ENCODE results near the gene ZBTB40. TPM values are rescaled to one million over a fixed set of nuclear protein-coding genes. Genes with fewer than 3 reads are reported as not detected.

Gene ZBTB40
- polyA plus RNA-seq, 1 of the 3 experiments (the other 2 are of a cell fraction) = 5.0 TPM

- TF ChIP-seq CHD2 (IDR thresholded peaks at IDR 0.05; ENCODE audit: low read length, partially characterized antibody) = peak; percentile 84
- TF ChIP-seq GABPA (IDR thresholded peaks at IDR 0.05; ENCODE audit: low read depth) = no peak
- TF ChIP-seq RFX5 (IDR thresholded peaks at IDR 0.05; ENCODE audit: low read length) = no peak
- TF ChIP-seq RAD21 (IDR thresholded peaks at IDR 0.05; ENCODE audit: low read length) = peak; percentile 27
- TF ChIP-seq FOXJ3 (CRISPR knock-in tag; IDR thresholded peaks at IDR 0.05) = no peak; the same call in 1 of the 2 replicates
- TF ChIP-seq TEAD4 (IDR thresholded peaks at IDR 0.05; ENCODE audit: borderline replicate concordance, insufficient read depth) = no peak
- peak; percentile 95 for TF ChIP-seq GATA2 (CRISPR knock-in tag; IDR thresholded peaks at IDR 0.05)
- TF ChIP-seq, protein P1, sequence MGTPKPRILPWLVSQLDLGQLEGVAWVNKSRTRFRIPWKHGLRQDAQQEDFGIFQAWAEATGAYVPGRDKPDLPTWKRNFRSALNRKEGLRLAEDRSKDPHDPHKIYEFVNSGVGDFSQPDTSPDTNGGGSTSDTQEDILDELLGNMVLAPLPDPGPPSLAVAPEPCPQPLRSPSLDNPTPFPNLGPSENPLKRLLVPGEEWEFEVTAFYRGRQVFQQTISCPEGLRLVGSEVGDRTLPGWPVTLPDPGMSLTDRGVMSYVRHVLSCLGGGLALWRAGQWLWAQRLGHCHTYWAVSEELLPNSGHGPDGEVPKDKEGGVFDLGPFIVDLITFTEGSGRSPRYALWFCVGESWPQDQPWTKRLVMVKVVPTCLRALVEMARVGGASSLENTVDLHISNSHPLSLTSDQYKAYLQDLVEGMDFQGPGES (IDR thresholded peaks at IDR 0.05; ENCODE audit: low read depth, low read length) = no peak
- no peak for TF ChIP-seq JUND (IDR thresholded peaks at IDR 0.05)
- TF ChIP-seq, protein P2, sequence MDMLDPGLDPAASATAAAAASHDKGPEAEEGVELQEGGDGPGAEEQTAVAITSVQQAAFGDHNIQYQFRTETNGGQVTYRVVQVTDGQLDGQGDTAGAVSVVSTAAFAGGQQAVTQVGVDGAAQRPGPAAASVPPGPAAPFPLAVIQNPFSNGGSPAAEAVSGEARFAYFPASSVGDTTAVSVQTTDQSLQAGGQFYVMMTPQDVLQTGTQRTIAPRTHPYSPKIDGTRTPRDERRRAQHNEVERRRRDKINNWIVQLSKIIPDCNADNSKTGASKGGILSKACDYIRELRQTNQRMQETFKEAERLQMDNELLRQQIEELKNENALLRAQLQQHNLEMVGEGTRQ (IDR thresholded peaks at IDR 0.05; ENCODE audit: borderline replicate concordance, low read depth, low read length) = no peak
- TF ChIP-seq MXI1 (IDR thresholded peaks at IDR 0.05; ENCODE audit: low read depth, low read length) = peak; percentile 65
- no peak for TF ChIP-seq ZBTB33 (IDR thresholded peaks at IDR 0.05; ENCODE audit: borderline replicate concordance, low read depth)
- TF ChIP-seq MEF2A (IDR thresholded peaks at IDR 0.05; ENCODE audit: borderline replicate concordance, low read depth) = no peak
- TF ChIP-seq NFIC (IDR thresholded peaks at IDR 0.05; ENCODE audit: borderline replicate concordance) = peak; percentile 74
- TF ChIP-seq EZH2phosphoT487 (IDR thresholded peaks at IDR 0.05; ENCODE audit: borderline replicate concordance, low read depth) = no peak
- no peak for TF ChIP-seq TAF1 (IDR thresholded peaks at IDR 0.05; ENCODE audit: borderline replicate concordance, low read depth, low read length)
- 0 out of 2 replicates have a peak, but pooled peaks have one; percentile 34 for TF ChIP-seq YY1 (IDR thresholded peaks at IDR 0.05; ENCODE audit: low read depth)
- TF ChIP-seq RCOR1 (IDR thresholded peaks at IDR 0.05; ENCODE audit: low read length) = peak; percentile 93
- TF ChIP-seq RXRA (IDR thresholded peaks at IDR 0.05; ENCODE audit: borderline replicate concordance, low read depth) = no peak
- peak in 1 of 2 experiments; percentile 88; a peak in 2 of 4 replicates for TF ChIP-seq EP300 (IDR thresholded peaks at IDR 0.05; ENCODE audit: borderline replicate concordance in 1 of 2, low read depth in 1 of 2, low read length in 1 of 2)
- no peak for TF ChIP-seq SMC3 (IDR thresholded peaks at IDR 0.05; ENCODE audit: low read depth, low read length)
Measured at GRCh38 chr1:22471078-22471477, 19.4 kb downstream of the ZBTB40 start (continued).
